ENCODE results near the gene STXBP5. TPM values are rescaled to one million over a fixed set of nuclear protein-coding genes. Genes with fewer than 3 reads are reported as not detected.

Gene STXBP5
- total RNA-seq, 2 donors from 2014 or later = 45.8 to 52.3 TPM

DNA sequence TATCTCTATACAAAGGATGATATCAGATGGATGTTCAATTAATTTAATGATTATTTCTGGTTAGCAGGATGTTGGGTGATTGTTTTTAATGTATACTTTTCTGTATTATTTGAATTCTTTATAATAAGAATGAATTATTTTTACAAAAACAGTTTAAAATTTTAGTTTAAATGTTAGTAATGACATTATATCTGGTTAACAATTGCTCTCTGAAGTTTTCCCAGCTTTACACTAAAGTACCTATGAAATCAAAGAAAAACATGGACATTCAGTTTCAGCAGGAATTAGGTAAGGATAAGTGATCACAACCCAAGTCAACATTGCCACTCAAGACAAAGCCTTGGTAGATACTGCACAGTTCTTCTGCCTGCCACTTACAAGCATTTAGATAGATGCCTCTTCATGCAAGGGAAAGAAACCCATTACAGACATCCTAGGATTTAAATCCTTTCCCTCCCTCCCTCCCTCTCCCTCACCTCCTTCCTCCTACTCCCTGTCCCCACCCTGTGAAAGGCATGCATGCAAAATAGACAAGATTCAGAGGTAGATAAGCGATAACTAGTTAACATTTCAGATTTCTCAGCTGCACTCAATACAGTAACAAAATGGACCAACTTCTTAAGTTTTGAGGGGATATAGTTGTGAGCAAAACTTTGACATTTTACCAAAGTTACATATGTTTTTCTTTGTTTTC is 143.8 kb downstream of the STXBP5 start:
- Histone ChIP-seq H3K9me3 (no peaks in the 10 kb centered on the region), H3K9ac (ENCODE audit: low read depth in 2 of 2, low read length in 2 of 2) (no peak overlapping the region), H3K4me1 (no peaks in the 10 kb centered on the region), H3K27ac (no peak overlapping the region), H3K27me3 (no peaks in the 10 kb centered on the region), H3K36me3 (no peaks in the 10 kb centered on the region), H3K4me3 (no peak overlapping the region)
- TF ChIP-seq, protein P1, sequence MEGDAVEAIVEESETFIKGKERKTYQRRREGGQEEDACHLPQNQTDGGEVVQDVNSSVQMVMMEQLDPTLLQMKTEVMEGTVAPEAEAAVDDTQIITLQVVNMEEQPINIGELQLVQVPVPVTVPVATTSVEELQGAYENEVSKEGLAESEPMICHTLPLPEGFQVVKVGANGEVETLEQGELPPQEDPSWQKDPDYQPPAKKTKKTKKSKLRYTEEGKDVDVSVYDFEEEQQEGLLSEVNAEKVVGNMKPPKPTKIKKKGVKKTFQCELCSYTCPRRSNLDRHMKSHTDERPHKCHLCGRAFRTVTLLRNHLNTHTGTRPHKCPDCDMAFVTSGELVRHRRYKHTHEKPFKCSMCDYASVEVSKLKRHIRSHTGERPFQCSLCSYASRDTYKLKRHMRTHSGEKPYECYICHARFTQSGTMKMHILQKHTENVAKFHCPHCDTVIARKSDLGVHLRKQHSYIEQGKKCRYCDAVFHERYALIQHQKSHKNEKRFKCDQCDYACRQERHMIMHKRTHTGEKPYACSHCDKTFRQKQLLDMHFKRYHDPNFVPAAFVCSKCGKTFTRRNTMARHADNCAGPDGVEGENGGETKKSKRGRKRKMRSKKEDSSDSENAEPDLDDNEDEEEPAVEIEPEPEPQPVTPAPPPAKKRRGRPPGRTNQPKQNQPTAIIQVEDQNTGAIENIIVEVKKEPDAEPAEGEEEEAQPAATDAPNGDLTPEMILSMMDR (IDR thresholded peaks at IDR 0.05) = no peak
- intact Hi-C loops (cut with DNase I) = no loop called here
- no peak for DNase-seq

DNA sequence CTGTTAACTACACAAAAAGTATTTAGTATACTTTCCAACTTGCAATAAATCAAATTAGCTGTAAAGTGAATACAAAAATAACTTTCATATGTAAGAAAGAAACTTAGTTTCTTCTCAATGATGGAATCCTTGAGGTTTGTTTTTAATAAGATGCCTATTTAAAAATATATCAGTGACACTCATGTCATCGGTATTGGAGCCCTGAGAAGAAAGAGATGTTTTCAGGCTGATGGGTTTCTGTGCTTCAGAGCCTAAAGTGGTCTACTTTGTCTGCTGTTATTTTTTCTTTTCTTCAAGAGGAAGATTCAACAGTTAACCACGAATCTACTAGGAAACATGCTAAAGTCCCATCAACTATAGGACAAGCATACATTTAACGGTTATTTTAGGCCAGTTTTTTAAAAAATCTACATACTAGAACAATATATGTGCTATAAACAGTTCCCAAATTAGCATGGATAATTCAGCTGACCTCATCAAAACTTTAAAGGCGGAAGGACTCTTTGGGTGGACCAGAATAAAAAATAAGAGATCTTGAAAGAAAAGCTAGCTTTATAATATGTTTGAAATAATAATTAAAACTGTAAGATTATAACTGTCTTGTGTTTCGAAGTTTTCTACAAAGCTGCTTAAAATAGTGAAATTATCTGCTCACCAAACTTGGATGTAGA is 157.2 kb downstream of the STXBP5 start:
- Histone ChIP-seq H3K9ac (ENCODE audit: low read depth in 2 of 2, low read length in 2 of 2) (no peak overlapping the region), H3K9me3 (no peaks in the 10 kb centered on the region), H3K27ac (no peak overlapping the region), H3K27me3 (no peaks in the 10 kb centered on the region), H3K4me3 (no peak overlapping the region), H3K4me1 (no peaks in the 10 kb centered on the region), H3K36me3 (peaks cover 7% of the 10 kb centered on the region)
- no peak for DNase-seq
- TF ChIP-seq, protein P1 (IDR thresholded peaks at IDR 0.05) = no peak
- intact Hi-C loops (cut with DNase I) = no loop called here

DNA sequence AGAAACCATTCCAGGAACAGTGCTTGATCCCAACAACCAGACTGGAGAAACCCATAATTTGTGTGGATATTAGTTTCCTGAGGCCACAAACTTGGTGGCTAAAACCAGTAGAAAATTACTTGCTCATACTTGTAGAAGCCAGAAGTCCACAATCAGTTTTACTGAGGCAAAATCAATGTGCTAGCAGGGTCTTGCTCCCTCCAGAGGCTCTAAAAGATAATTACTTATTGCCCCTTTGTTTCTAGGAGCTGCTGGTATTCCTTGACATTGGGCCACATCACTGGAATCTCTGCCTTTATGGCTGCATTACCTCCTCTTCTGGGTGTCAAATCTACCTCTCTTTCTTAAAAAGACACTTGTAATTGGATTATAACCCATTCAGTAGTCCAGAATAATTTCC is 162.1 kb downstream of the STXBP5 start:
- no peaks in the 10 kb centered on the region for H3K36me3 ChIP-seq
- DNase-seq = no peak
- no peaks in the 10 kb centered on the region for H3K4me1 ChIP-seq
- no peak overlapping the region for H3K4me3 ChIP-seq
- TF ChIP-seq, protein P1 (IDR thresholded peaks at IDR 0.05) = no peak
- no peak overlapping the region for H3K9ac ChIP-seq (ENCODE audit: low read depth in 2 of 2, low read length in 2 of 2)
- H3K9me3 ChIP-seq = no peaks in the 10 kb centered on the region
- H3K27me3 ChIP-seq = no peaks in the 10 kb centered on the region
- H3K27ac ChIP-seq = no peak overlapping the region
- intact Hi-C loops (cut with DNase I) = no loop called here

DNA sequence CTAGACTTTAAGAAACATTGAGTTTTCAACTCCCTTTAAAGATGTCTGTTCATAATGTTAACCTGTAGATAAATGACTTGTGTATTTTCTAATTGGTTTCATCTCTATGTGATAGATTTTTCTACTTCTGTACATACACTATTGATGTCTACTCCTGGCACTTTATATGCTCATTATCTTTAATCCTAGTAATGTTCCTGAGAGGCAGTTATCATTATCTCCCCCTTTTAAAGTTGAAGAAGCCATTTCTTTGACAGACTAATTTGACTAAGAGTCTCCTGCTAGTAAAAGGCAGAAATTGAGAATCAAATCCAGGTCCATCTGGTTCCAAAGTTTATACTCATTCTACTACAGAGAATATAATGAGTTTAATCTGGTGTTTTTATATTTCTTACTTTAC is 167.1 kb downstream of the STXBP5 start:
- intact Hi-C loops (cut with DNase I) = no loop called here
- Histone ChIP-seq H3K27me3 (no peaks in the 10 kb centered on the region), H3K9ac (ENCODE audit: low read depth in 2 of 2, low read length in 2 of 2) (no peak overlapping the region), H3K4me3 (no peak overlapping the region), H3K27ac (no peak overlapping the region), H3K9me3 (no peaks in the 10 kb centered on the region), H3K4me1 (no peaks in the 10 kb centered on the region), H3K36me3 (no peaks in the 10 kb centered on the region)
- TF ChIP-seq, protein P1 (IDR thresholded peaks at IDR 0.05) = no peak
- DNase-seq = no peak

DNA sequence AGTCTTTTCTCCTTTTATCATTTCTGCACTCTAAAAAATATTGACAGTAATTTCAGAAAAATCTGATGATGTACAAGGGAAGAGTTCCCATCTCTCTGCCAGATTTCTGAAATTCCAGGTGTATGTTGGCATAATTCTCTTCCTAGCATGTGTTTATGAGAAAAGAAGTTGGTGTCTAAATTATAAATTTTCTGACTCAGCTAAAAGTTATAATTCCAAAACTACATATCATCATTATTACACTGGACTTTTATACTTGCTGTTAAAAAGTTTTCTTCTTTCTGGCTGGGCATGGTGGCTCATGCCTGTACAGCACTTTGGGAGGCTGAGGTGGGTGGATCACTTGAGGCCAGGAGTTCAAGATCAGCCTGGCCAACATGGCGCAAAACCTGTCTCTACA is 168.6 kb downstream of the STXBP5 start:
- no peak overlapping the region for H3K4me3 ChIP-seq
- no peaks in the 10 kb centered on the region for H3K9me3 ChIP-seq
- no peak overlapping the region for H3K9ac ChIP-seq (ENCODE audit: low read depth in 2 of 2, low read length in 2 of 2)
- no peaks in the 10 kb centered on the region for H3K27me3 ChIP-seq
- H3K27ac ChIP-seq = no peak overlapping the region
- intact Hi-C loops (cut with DNase I) = no loop called here
- DNase-seq = no peak
- no peaks in the 10 kb centered on the region for H3K4me1 ChIP-seq
- TF ChIP-seq, protein P1 (IDR thresholded peaks at IDR 0.05) = no peak
- no peaks in the 10 kb centered on the region for H3K36me3 ChIP-seq

Measured in colonic mucosa (tissue), 4 donors.